NCI-H2171 treated with DMSO at 0.1 percent for 48 hours (cell line): ENCODE data around the gene ZNF324.
"Not testable (repeated sequence)": the region's sequence is repeated elsewhere in the genome, so short reads cannot be mapped to it uniquely, and the experiment has no call there.

Experiments
- DNase-seq: peaks from one replicate; lab custom pipeline; 2025; lab: John Stamatoyannopoulos, UW

Gene ZNF324

DNA sequence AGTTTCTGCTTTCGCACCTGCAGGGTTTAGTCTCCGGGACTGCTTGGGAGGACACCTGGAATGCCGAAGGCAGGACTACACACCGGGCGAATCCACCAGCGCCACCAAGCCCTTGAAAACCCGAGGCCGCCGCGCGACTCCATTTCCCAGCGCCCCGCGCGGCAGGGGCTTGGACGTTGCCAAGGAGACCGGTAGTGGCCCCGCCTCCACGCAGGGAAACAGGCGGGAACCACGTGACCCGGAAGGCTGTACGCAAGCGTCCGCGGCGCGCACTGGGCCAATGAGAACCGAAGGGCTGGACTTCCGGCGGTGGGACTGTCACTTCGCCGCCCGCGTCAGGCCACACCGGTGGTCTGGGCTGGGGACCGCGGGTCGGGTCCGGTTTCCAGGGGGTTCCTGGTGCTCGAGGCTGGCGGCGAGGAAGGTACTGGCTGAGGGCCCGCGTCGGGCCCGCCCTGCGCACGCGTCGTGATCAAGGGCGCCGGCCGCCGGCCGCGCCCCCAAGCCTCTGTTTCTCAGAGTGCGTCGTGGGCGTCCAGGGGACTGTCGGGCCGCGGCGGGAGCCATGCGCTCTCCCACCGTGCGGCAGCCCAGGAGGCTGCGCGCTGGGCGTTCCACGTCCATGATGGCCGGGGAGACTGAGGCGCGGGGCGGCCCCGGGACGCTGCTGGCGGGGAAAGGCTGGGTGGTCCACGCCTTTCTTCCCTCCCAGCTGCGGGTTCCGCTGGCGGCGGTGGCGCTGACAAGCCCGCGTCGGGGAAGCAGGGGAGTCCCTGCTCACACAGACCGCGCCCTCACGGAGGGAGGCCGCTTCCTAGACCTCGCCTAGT is at the start of gene ZNF324:
ZNF324 (plus strand) TSS at position 321 of the 830 bp plus-strand sequence. CDS start 2,106 bp downstream, outside the sequence.
- DNase-seq = peak; percentile 95

DNA sequence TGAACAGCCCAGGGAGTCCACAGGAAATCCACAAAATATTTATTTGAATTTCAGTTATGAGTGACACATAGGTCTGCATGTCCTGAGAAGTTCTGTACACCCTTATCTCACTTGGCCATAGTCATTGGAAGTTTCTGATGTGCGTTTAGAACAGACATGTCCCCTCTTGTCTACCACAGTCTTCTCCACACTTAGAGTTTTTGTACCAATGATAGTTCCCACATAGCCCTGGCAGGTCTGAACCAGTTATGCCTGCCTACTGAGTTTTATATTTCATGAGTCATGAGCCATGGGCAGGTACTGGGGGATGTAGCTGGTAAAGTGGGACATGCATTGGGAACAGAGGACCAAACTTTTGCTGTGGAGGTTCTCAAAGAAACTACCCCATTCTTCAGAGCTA is 38.3 kb upstream of the ZNF324 start:
- DNase-seq = no peak

DNA sequence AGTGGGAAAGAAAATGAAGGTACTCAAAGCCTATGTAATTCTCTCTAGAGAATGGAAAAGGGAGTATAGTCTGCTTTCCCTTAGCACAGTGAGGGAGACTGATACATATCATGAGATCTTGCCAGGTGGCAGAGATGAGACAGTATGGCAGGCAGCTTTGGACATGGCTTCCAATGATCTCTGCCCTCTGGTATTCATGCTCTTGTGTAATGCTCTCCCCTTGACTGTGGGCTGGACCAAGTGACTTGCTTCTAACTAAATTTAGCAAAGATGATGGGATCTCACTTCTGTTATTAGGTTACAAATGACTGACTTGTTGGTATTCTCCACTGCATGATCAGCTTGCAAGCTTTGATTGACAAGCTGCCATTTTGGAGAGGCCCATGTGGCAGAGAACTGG is 37.1 kb upstream of the ZNF324 start:
- no peak for DNase-seq

- DNase-seq = no peak
Measured at GRCh38 chr19:58434217-58434616, 32.7 kb upstream of the ZNF324 start.

DNA sequence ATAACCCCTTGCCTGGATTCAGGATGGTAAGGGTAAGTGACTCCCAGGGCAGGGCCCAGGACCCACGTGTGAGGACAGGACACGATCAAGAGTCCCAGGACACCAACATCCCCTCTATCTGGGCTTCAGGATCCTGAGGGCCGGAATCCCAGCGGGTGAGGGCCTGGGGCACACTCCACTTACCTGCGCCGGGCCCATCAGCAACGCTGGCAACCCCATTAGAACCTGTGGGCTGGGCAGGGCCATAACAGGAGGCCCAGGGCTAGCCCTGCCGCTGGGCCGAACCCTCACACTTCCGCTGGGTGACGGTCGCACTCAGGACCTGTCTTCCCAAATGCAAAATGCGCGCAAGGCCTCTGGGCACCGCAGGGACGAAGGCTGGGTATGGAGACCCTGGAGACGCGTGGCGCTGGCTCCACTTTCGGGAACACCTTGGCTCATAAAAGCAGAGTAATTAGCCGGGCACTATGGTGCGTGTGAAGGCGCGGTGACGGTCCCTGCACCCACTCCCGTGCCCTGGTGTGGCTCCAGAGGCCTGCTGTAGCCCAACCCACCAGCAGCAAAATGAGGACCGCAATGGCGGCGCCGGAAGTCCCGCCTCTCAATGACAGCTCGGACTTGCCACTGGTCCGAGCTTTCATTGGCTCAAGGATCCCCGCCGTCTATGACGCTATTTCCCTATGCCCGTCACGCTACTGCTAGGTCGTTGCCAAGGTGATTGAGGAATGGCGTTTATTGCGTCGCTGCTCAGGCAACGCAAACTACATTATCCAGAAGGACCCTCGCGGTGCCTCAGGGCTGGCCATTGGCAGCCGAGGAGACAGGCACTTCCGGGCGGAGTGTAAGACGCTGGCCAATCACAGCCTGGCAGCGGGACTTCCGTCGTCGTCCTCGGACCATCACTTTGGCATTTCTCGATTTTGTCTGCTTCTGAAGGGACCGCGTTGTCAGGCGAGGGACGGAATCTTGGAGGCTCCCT is 27.0 kb upstream of the ZNF324 start, which contains the start of gene ZNF132:
ZNF132 (minus strand) TSS at position 578 of the 979 bp plus-strand sequence; CDS start at position 246, 332 bp downstream.
- peak; percentile 99 for DNase-seq

GRCh38 chr19:58440556-58440955 is 26.3 kb upstream of the ZNF324 start:
- DNase-seq = no peak

DNA sequence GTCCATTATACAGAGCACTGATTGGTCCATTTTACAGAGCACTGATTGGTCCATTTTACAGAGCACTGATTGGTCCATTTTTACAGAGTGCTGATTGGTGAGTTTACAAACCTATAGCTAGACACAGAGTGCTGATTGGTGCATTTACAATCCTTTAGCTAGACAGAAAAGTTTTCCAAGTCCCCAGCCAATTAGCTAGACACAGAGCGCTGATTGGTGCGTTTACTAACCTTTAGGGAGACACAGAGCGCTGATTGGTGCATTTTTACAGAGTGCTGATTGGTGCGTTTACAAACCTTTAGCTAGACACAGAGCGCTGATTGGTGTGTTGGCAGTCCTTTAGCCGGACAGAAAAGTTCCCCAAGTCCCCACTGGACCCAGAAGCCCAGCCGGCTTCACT is 23.9 kb upstream of the ZNF324 start:
- not testable (repeated sequence) for DNase-seq

DNA sequence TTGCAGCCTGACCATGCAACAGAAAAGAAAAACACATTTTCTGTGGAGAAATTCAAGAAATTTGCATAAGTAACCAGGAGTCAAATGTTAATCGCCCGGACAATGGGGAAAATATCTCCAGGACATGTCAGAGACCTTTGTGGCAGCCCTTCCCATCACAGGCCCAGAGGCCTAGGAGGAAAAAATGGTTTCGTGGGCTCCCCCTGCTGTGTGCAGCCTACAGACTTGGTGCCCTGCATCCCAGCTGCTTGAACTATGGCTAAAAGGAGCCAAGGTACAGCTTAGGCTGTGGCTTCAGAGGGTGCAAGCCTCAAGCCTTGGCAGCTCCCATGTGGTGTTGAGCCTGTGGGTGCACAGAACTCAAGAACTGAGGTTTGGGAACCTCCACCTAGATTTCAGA is 18.0 kb upstream of the ZNF324 start:
- DNase-seq = not testable (repeated sequence)

- DNase-seq = not testable (repeated sequence)
Measured at GRCh38 chr19:58449980-58450379, 16.9 kb upstream of the ZNF324 start.

DNA sequence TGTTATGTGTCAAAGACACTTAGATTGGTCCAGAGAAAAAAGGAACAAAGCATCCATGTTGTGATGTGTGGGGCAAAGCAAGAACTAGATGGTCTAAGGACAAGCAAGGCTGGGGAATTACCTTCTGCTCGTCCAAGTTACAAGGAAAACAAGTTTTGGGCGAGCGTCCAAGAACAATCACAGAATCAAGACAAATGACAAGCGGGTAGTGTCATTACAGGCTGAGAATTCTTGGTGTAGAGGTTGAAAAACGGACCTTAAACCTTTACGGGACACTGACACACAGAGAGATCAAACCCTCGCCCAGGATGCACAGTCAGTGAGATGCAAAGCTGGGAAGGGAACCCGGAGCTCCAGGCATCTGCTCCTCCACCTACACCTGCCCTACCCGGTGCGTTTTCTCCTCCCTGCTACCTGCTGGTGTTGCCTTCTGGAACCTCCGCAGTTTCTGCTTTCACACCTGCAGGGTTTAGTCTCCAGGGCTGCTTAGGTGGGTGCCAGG is 16.0 kb upstream of the ZNF324 start:
- no peak for DNase-seq

GRCh38 chr19:58451358-58452101 is 15.3 kb upstream of the ZNF324 start, which contains the start of gene ZNF324B:
Gene ZNF324B (plus strand): TSS chr19:58451622. CDS start chr19:58453702, 2,080 bp downstream.
- peak; percentile 95 for DNase-seq

- no peak for DNase-seq
Measured at GRCh38 chr19:58453743-58454142, 13.1 kb upstream of the ZNF324 start.

GRCh38 chr19:58455306-58455705 is 11.6 kb upstream of the ZNF324 start:
- DNase-seq = no peak

GRCh38 chr19:58456111-58456510 is 10.8 kb upstream of the ZNF324 start:
- no peak for DNase-seq

DNA sequence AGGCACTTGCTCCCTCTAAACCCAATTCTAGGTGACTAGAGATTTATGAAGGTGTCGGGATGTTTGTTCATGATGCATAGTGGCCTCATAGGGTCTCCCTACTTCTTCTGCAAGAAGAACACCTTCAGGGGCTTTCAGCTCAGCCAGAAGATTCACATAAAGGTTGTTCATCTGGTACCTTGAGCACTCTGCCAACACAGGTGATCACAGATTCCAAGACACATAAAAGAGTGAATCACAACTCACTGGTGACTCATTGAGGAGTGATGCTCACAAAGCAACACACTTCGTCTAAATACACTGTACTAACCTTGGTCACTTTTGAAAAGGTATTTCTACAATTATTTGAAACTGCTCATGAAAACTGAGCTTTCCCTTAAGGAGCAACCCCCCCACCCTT is 6.8 kb upstream of the ZNF324 start:
- no peak for DNase-seq

- DNase-seq = no peak
Measured at GRCh38 chr19:58466089-58466759, 656 bp upstream of the ZNF324 start.

- DNase-seq = no peak
Measured at GRCh38 chr19:58468216-58468839, 1.4 kb downstream of the ZNF324 start.

DNA sequence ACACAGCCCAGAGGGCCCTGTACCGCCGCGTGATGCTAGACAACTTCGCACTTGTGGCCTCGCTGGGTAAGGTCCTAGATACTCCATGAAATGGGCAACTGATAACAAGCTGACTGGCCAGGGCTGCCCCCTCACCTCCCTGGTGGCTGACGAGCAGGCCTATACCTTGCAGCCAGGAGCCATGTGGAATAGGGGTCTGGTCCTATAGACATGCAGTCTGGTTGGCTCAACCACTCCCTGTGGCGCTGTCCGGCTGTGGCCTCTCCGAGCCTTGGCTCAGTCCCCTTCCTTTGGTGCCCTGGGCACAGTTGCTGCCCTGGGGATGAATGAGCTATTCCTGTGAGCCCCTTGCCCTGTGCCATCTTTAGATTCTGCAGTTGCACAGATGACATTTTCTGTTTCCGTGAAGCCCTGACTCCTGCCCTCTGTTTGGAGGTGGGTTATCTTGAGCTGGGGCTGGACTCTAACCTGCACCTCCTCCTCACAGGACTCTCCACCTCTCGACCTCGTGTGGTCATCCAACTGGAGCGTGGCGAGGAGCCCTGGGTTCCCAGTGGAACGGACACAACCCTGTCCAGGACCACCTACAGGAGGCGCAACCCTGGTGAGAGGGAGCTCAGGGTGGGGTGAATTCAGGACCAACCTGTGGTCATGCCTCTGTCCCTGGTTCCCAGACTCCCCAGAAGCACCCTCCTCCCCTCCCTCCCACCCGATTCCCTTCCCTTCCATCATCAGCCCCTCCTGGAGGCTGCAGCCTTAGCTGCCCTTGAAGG is 2.5 kb downstream of the ZNF324 start:
- DNase-seq = no peak

GRCh38 chr19:58470837-58471543 is 4.1 kb downstream of the ZNF324 start:
- not testable (repeated sequence) for DNase-seq
